ENCODE data around the gene UST. TPM values are rescaled to one million over a fixed set of nuclear protein-coding genes. Genes with fewer than 3 reads are reported as not detected.

Gene UST
- total RNA-seq, 4 donors from 2014 or later = 13.5 to 47.1 (median 33.0) TPM

DNA sequence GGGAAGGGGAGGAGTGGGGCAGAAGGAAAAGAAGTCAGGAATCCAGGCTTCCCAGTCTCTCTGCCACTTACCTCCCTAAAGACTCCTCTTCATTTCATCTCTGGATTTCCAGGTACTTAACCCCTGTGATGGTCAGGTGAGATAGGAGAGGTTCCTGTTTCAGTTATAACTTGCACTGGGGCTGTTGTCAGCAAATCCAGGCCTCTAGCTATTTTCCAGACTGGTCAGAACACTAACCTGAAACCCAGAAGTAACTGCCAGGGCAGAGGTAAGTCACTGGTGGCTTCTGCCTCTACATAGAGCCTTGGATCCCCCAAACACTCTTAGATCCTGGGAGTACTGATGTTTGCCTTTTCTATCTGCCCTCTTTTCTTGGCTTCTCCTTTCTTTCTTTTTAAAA, 337.2 kb downstream of the UST start:
- no peak overlapping the region for H3K27ac ChIP-seq
- H3K4me3 ChIP-seq = no peak overlapping the region
- no peaks in the 10 kb centered on the region for H3K36me3 ChIP-seq
- peaks cover 0 to 43% (median 24%) of the 10 kb centered on the region in 4 donors for H3K4me1 ChIP-seq
- TF ChIP-seq EP300 (IDR thresholded peaks at IDR 0.05) (no peak), POLR2A (IDR thresholded peaks at IDR 0.05) (no peak), CTCF (IDR thresholded peaks at IDR 0.05) (no peak)
- H3K27me3 ChIP-seq = no peaks in the 10 kb centered on the region
- H3K9me3 ChIP-seq = no peaks in the 10 kb centered on the region
- no peak for DNase-seq (ENCODE audit: low spot score in 2 of 2)

GRCh38 chr6:149084808-149085556, 338.2 kb downstream of the UST start:
- no peak for DNase-seq (ENCODE audit: low spot score in 2 of 2)
- 93 to 96% methylated on average over 6 of the region's 6 CpGs for WGBS, 2 donors
- Histone ChIP-seq H3K9me3 (no peaks in the 10 kb centered on the region), H3K36me3 (no peaks in the 10 kb centered on the region), H3K4me1 (peaks cover 0 to 34% (median 15%) of the 10 kb centered on the region in 4 donors), H3K27me3 (no peaks in the 10 kb centered on the region), H3K27ac (no peak overlapping the region), H3K4me3 (no peak overlapping the region)
- TF ChIP-seq CTCF (IDR thresholded peaks at IDR 0.05) = no peak
- TF ChIP-seq POLR2A (IDR thresholded peaks at IDR 0.05) = no peak
- TF ChIP-seq EP300 (IDR thresholded peaks at IDR 0.05) = no peak

DNA sequence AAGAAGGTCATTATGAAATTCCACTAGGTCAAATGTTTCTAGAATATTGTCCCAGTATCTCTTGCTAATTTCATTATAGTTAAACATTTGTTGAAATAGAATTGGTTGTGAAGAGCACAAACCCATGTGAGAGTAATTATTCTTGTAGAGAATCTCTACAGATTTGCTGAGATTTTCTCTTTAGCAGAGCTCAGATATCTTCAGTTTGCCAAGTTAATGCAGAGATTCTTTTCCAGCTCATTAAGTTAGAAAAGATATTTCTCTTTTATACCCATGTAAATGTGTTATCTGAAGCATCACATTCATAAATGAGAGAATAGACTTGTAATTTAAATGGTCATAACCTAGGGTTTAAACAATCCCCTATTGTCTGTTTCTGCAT, 338.7 kb downstream of the UST start:
- no peak overlapping the region for H3K4me3 ChIP-seq
- no peak overlapping the region for H3K27ac ChIP-seq
- TF ChIP-seq CTCF (IDR thresholded peaks at IDR 0.05) (no peak), EP300 (IDR thresholded peaks at IDR 0.05) (no peak), POLR2A (IDR thresholded peaks at IDR 0.05) (no peak)

DNA sequence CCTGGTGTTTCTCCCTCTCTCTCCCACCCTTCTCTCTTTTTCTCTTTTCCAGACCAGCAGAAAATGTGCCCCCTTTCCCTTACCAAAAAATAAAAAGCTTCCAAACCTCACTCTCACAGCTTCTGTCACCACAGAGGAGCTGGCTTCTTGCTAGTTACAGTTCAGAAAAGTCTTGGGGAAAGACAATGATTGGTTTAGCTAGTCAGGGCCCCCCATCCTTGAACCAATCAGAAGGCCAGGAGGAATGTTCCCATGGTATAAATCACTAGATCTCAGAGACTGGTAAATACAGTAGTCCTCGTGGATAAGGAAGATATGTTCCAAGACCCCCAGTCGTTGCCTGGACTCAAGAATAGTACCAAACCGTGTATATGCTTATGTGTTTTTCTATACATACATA, 339.5 kb downstream of the UST start:
- TF ChIP-seq POLR2A (IDR thresholded peaks at IDR 0.05) (no peak), EP300 (IDR thresholded peaks at IDR 0.05) (no peak), CTCF (IDR thresholded peaks at IDR 0.05) (no peak)
- Histone ChIP-seq H3K9me3 (no peaks in the 10 kb centered on the region), H3K27me3 (no peaks in the 10 kb centered on the region), H3K4me1 (peaks cover 0 to 23% (median 3%) of the 10 kb centered on the region in 4 donors), H3K27ac (no peak overlapping the region), H3K4me3 (no peak overlapping the region), H3K36me3 (no peaks in the 10 kb centered on the region)
- WGBS, 2 donors = 81 to 86% methylated on average over 3 of the region's 3 CpGs
- DNase-seq (ENCODE audit: low spot score in 2 of 2) = no peak

More for the DNA sequence above, 338.7 kb downstream of the UST start:
- Histone ChIP-seq H3K9me3 (no peaks in the 10 kb centered on the region), H3K4me1 (peaks cover 0 to 31% (median 9%) of the 10 kb centered on the region in 4 donors), H3K27me3 (no peaks in the 10 kb centered on the region), H3K36me3 (no peaks in the 10 kb centered on the region)
- DNase-seq (ENCODE audit: low spot score in 2 of 2) = no peak

DNA sequence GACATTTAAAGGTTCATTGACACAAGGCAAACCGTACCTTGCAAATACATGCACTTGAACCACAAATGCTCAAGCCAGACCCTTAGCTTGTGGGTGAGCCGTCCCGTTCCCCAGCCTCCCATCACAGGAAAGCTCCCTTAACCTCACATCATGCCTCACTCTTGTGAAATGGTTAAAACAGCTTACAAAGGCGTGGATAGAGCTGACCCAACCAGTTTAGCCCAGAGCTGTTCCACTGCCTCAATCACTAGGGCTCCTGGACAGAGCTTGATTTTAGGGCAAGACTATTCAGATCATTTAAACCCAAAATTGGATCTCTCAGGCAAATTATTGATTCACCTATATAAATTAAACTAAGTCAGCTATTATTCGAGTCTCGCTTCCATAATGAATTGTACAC, 341.1 kb downstream of the UST start:
- TF ChIP-seq POLR2A (IDR thresholded peaks at IDR 0.05) (no peak), CTCF (IDR thresholded peaks at IDR 0.05) (no peak), EP300 (IDR thresholded peaks at IDR 0.05) (no peak)
- H3K27me3 ChIP-seq = no peaks in the 10 kb centered on the region
- no peak overlapping the region for H3K27ac ChIP-seq
- WGBS, 2 donors = 91 to 95% methylated on average over 6 of the region's 6 CpGs
- no peak overlapping the region for H3K4me3 ChIP-seq
- peaks cover 0 to 8% (median under 1%) of the 10 kb centered on the region in 4 donors for H3K4me1 ChIP-seq
- DNase-seq (ENCODE audit: low spot score in 2 of 2) = no peak
- no peaks in the 10 kb centered on the region for H3K36me3 ChIP-seq
- H3K9me3 ChIP-seq = no peaks in the 10 kb centered on the region
